ENCODE data around the gene SPATA13. TPM values are rescaled to one million over a fixed set of nuclear protein-coding genes. Genes with fewer than 3 reads are reported as not detected.
"Not testable (repeated sequence)": the region's sequence is repeated elsewhere in the genome, so short reads cannot be mapped to it uniquely, and the experiment has no call there.

SPATA13 gene
- total RNA-seq, 3 donors from 2014 or later = 35.2 to 59.5 (median 35.6) TPM

DNA sequence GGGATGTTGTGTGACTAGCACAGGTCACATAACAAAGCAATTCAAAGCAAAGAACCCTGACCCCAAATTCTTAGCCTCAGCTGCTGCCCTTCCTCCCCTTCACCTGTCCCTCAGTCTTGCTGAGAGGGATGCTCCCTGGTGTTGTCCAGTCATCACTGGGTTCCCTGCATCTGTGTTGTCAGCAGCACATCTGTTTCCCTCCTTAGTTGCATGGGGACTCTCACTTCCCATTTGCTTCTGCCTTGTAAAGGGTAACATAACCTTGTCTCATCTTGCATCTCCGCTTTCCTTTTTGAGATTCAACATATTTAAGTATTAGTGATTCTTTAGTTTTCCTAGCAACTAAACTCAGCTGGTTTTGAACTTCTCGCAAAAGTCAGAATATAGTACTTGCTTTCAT lies 54.0 kb downstream of the SPATA13 start:
- no peak overlapping the region for H3K4me3 ChIP-seq
- H3K4me1 ChIP-seq (ENCODE audit: low read depth) = peaks cover 15% of the 10 kb centered on the region
- intact Hi-C loops (cut with DNase I, micrococcal nuclease) = loop anchor here in 1 of 2 donors (10.0 kb wide), 1 partner anchor 170 kb away; no protein-coding TSS in a partner anchor
- ATAC-seq (no peak), DNase-seq (no peak)
- H3K9me3 ChIP-seq = no peaks in the 10 kb centered on the region
- no peaks in the 10 kb centered on the region for H3K36me3 ChIP-seq (ENCODE audit: low read depth)
- TF ChIP-seq, protein P1, sequence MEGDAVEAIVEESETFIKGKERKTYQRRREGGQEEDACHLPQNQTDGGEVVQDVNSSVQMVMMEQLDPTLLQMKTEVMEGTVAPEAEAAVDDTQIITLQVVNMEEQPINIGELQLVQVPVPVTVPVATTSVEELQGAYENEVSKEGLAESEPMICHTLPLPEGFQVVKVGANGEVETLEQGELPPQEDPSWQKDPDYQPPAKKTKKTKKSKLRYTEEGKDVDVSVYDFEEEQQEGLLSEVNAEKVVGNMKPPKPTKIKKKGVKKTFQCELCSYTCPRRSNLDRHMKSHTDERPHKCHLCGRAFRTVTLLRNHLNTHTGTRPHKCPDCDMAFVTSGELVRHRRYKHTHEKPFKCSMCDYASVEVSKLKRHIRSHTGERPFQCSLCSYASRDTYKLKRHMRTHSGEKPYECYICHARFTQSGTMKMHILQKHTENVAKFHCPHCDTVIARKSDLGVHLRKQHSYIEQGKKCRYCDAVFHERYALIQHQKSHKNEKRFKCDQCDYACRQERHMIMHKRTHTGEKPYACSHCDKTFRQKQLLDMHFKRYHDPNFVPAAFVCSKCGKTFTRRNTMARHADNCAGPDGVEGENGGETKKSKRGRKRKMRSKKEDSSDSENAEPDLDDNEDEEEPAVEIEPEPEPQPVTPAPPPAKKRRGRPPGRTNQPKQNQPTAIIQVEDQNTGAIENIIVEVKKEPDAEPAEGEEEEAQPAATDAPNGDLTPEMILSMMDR (IDR thresholded peaks at IDR 0.05) = no peak

DNA sequence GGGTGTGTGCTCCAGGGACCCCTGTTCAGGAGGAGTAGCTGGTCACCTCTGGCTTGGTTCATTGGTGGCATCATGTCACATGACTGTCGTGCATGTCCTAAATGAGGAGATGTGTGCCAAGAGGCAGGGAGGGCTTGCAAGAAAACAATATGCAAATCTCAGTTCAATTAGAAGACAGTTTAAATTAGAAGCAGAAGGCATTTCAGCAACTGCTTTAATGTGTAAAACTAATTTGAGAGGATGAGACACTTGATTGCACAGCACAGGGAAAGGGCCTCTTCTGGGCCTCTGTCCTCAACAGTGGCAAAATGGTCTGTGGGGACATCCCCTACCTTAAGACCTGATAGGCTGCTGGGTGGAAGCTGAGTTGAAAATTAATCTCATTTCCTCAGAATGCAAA lies 54.6 kb downstream of the SPATA13 start:
- no peaks in the 10 kb centered on the region for H3K36me3 ChIP-seq (ENCODE audit: low read depth)
- H3K4me1 ChIP-seq (ENCODE audit: low read depth) = peaks cover 15% of the 10 kb centered on the region
- intact Hi-C loops (cut with DNase I, micrococcal nuclease) = loop anchor here in 1 of 2 donors (10.0 kb wide), 1 partner anchor 170 kb away; no protein-coding TSS in a partner anchor
- no peak for ATAC-seq
- TF ChIP-seq, protein P1 (IDR thresholded peaks at IDR 0.05) = no peak
- no peak overlapping the region for H3K4me3 ChIP-seq
- H3K9me3 ChIP-seq = no peaks in the 10 kb centered on the region
- DNase-seq = no peak

DNA sequence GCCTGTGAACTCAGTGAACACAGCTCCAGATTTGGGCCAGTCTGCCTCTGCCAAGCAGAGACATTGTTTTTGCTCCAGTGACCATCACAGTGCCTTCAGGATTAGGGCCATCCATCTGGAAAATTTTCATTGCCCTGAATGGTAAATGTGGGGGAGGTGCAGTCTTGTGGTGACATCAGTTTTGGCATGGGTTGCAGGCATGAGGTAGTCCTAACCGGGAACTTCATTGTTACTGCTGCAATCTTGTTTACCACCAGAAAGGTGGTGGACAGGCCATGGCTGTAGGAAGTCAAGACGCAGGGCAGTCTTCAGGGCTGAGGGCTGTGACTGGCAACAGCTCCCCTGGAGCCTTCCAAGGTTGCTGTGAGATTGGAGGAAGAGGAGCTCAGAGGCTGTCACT lies 55.2 kb downstream of the SPATA13 start:
- H3K9me3 ChIP-seq = no peaks in the 10 kb centered on the region
- intact Hi-C loops (cut with DNase I, micrococcal nuclease) = loop anchor here in 1 of 2 donors (10.0 kb wide), 1 partner anchor 171 kb away; no protein-coding TSS in a partner anchor
- ATAC-seq (peak; percentile 18), DNase-seq (no peak)
- peaks cover 15% of the 10 kb centered on the region for H3K4me1 ChIP-seq (ENCODE audit: low read depth)
- no peaks in the 10 kb centered on the region for H3K36me3 ChIP-seq (ENCODE audit: low read depth)
- no peak overlapping the region for H3K4me3 ChIP-seq
- TF ChIP-seq, protein P1 (IDR thresholded peaks at IDR 0.05) = no peak

DNA sequence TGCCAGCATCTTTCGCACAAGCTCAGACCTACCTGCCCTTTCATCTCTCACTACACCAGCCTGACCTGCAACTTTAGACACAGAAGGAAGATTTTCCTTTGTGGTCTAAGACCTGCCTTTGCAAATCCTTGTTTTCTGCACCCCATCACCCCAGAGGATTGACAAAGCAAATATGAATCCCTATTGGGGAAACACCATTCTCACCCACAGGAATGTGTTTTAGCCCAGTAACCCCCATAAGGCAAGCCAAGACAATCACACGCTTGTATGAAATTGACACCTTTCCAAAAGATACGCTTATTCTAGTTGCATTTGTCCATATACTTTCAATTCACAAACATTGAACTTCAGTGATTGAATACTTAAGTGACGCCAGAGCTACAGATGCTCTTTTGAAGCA lies 55.7 kb downstream of the SPATA13 start:
- DNase-seq (no peak), ATAC-seq (no peak)
- intact Hi-C loops (cut with DNase I, micrococcal nuclease) = loop anchor here in 1 of 2 donors (10.0 kb wide), 1 partner anchor 171 kb away; no protein-coding TSS in a partner anchor
- Histone ChIP-seq H3K4me3 (no peak overlapping the region), H3K36me3 (ENCODE audit: low read depth) (no peaks in the 10 kb centered on the region), H3K4me1 (ENCODE audit: low read depth) (peaks cover 15% of the 10 kb centered on the region), H3K9me3 (no peaks in the 10 kb centered on the region)
- TF ChIP-seq, protein P1 (IDR thresholded peaks at IDR 0.05) = no peak

DNA sequence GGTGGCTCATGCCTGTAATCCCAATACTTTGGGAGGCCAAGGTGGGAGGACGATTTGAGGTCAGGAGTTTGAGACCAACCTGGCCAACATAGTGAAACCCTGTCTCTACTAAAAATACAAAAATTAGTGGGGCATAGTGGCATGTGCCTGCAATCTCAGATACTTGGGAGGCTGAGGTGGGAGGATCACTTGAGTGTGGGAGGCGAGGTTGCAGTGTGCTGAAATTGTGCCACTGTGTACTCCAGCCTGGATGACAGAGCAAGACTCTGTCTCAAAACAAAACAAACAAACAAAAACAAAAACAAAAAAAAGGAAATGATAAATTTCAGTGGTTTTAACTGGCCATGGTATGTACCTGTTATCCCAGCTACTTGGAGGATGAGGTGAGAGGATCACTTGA lies 56.3 kb downstream of the SPATA13 start:
- not testable (repeated sequence) for ATAC-seq; H3K9me3 ChIP-seq; H3K4me3 ChIP-seq; H3K36me3 ChIP-seq (ENCODE audit: low read depth); DNase-seq
- intact Hi-C loops (cut with DNase I, micrococcal nuclease) = loop anchor here in 1 of 2 donors (10.0 kb wide), 1 partner anchor 172 kb away; no protein-coding TSS in a partner anchor
- peaks cover 15% of the 10 kb centered on the region for H3K4me1 ChIP-seq (ENCODE audit: low read depth)

DNA sequence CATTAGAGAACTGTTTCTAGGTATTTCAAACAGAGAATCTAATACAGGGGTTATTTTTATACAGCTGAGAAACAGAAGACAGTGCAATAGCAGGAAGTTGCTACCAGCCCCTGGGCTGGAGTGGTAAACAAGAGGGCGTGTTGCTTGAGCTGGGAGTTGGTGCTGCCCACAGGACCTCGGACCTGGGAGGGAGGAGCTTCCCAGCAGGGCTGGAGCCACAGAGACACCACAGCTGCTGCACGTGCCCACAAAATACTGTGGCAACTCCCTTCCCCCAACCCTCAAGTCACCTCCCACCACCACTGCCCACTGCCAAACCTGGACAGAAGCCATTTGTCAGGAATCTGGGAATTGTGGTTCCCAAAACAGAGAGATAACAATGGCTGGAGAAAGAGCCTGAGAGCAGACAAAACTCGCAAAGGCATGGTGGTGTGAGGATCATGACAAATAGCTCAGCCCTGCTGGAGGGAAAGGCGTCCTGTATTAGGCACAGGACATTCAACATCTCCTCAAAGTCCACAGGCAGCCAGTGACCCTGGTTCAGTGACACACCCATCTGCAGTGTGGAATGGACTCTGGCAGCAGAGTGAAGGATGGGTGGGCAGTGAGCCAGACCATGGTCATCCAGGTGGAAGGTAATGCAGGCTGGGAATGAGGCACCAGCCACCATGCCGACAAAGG lies 57.2 kb downstream of the SPATA13 start:
- TF ChIP-seq, protein P1 (IDR thresholded peaks at IDR 0.05) = no peak
- Histone ChIP-seq H3K4me1 (ENCODE audit: low read depth) (peaks cover 15% of the 10 kb centered on the region), H3K9me3 (no peaks in the 10 kb centered on the region), H3K4me3 (no peak overlapping the region), H3K36me3 (ENCODE audit: low read depth) (no peaks in the 10 kb centered on the region)
- ATAC-seq (peak; percentile 91), DNase-seq (peak; percentile 75 to 85 (median 82))
- intact Hi-C loops (cut with DNase I, micrococcal nuclease) = loop anchor here in 1 of 2 donors (10.0 kb wide), 1 partner anchor 173 kb away; no protein-coding TSS in a partner anchor

All from mucosa of descending colon (tissue), 3 donors.